Measurements from ENCODE around the gene YPEL4.

The YPEL4 gene

DNA sequence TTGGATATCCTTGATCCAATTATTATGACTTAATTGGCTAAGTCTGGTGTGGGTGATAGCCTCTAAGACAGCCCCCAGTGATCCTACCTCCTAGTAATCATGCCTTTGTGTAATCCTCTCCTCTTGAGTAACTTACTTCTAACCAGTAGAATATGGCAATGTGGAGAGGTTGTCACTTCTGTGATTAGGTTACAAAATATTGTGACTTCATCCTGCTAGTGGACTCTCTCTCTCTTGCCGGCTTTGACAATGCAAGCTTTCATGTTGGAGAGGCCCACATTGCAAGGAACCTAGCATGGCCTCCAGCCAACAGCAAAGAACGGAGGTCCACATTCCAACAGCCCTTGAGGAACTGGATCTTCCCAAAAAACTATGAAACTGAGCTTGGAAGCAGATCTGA, 19.5 kb downstream of the YPEL4 start:
- DNase-seq, result no peak

DNA sequence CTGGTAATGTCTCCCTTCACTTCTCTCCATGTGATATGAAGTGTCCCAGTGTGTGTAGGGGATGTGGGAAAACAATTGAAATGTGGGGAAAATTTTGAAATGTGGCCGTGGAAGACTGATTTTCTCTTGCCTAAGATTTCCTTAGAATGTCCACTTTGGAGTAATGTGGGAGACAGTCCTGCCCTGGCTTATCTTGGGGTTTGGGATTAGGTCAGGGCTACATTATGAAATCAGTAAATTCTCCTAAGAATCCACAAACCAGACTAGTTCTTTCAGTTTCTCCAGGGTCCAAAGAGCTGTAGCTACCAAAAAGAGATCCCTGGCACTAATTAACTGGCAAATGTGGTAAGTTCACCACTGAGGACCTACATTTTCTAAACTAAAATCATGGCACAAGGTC, 22.8 kb downstream of the YPEL4 start:
- no peak for DNase-seq

DNA sequence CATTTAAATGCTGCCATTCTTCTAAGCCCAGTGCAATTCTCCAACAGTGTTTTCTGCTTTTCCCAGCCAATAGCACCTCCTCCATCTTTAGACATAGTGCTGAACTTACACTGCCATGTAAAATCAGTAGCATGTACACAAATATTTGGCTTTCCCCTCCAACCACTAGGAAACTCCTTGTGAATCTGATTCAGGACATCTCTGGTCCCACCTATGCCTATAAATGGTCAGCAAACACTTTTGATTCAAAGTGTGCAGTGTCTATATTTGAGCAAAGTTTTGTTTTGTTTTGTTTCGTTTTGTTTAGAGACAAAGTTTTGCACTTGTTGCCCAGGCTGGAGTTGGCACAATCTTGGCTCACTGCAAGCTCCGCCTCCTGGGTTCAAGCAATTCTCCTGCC, 24.8 kb downstream of the YPEL4 start:
- DNase-seq, result no peak

DNA sequence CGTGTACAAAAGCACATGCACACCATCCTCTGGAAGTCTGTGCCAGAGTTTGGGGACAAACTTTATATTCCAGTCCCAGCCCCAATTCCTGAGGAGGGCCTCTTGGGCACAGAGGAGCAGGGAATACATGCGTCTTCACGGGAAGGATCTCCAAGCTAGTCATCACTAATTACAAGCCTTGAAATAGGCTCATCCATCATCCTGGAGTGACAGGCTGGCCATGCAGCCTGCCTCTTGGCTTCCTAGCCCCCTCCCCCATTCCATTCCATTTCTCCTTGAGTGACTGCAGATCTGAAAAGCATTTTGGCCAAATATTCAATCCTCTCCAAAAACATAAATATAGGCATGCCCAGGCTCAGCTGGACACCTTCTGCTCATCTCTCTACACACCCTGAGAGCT, 27.4 kb downstream of the YPEL4 start:
- DNase-seq, result no peak

DNA sequence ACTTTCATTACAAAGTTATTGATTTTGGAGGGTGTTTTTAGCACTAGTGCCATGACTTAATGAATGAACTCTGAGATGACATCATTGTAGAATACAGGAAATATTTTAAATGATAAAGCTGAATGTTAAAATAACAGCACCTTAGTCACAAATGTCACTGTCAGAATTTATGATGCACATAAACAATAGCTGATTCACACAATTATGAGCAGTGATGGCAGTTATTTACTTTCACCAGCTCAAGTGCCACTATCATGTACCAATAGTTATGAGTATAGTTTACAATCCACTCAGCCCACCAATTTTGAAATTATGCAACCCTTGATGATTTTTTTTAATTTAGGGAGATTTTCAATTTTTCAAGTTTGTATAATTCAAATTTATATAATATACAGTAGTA, 29.2 kb downstream of the YPEL4 start:
- DNase-seq, result no peak

DNA sequence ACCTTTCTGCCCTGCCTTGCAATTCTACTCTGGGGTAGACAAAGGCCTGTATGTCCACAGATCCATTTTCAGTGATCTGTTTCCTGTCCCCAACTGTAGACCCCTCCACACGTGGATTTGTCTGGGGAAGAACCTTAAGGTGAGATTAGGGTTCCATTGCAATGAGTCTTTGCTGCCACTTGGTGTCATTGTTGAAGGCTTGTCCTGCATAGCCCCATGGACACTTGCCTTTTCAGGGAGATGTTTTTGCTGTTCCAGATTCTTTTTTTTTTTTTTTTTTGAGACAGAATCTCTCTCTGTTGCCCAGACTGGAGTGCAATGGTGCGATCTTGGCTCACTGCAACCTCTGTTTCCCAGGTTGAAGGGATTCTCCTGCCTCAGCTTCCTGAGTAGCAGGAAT, 30.4 kb downstream of the YPEL4 start:
- DNase-seq, result no peak

DNA sequence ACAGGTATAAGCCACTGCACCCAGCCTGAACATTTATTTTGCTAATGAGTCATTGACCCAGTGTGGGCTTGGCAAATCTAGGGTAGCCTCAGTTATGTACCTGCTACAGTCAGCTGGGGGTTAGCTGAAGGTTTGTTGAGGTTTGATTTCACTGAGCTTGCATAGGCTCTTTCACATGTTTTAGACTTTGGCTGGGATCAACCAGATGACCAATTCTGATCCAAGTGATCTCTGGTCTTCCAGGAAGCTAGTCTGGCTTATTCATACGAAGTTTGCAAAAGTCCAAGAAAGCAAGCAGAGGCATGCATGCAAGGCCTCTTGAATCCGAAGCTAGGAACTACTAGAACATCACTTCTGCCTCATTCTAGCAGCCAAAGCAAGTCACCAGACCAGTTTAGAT, 31.3 kb downstream of the YPEL4 start:
- DNase-seq, result no peak

DNA sequence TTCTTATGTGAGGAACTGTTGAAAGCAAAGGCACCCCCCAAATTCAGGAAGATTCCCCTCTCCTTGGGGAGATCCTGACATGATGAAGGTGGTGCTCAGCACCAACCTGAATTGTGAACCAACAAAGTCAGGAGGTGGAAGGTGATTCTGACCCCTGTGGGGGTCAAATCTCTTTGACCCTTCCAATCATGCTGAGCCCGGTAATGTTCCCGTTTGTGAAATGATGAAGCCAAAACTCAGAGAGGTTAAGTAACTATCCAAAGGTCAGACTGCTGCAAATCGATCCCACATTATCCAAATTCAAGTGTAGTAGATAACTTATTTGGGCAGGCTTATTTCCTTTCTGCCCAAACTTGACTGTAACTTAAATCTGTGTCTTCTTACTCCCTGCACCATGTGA, 33.1 kb downstream of the YPEL4 start:
- no peak for DNase-seq

DNA sequence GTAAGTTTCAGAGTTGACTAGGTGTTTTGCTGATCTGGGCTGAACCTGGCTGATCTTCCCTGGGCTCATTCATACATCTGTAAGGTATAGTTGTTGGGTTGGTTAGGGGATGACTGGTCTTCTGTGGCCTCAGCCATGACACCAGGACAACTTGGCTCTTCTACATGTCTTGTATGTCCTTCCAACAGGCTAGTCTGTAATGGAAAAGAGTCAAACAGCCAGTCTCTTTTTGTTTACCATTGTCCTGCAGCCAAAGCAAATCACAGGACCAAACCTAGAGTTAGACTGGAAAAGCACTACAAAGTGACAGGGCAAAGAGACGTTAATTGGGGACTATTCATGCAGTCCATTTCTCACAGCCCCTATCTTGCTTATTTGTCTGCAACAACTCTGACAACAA, 34.4 kb downstream of the YPEL4 start:
- DNase-seq, result no peak

DNA sequence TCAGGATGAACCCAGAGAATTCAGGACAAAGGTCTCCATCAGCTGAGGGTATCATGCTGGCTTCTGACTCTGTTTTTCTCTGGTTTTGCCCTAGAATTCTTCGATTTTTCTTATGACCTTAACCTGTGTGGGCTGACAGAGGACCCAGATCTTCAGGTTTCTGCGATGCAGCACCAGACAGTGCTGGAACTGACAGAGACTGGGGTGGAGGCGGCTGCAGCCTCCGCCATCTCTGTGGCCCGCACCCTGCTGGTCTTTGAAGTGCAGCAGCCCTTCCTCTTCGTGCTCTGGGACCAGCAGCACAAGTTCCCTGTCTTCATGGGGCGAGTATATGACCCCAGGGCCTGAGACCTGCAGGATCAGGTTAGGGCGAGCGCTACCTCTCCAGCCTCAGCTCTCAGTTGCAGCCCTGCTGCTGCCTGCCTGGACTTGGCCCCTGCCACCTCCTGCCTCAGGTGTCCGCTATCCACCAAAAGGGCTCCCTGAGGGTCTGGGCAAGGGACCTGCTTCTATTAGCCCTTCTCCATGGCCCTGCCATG, 35.4 kb downstream of the YPEL4 start:
- no peak for DNase-seq

DNA sequence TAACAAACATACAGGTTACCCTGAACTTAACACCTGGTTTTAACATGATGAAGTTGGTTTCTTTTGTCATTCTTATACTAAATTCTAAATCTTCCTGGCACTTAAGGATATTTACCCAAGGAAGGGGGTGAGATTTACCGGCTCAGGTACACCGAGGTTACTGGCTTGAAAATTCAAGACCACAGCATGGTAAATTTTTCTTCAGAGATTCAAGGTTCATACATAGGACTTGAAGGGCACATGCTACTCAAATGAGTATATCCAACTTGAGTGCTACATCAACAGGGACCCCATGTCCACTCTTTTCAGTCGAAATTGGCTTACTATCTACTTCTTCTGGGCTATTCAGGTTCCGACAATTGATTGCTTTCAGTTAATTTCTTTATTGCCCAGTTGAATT, 39.5 kb downstream of the YPEL4 start:
- no peak for DNase-seq

DNA sequence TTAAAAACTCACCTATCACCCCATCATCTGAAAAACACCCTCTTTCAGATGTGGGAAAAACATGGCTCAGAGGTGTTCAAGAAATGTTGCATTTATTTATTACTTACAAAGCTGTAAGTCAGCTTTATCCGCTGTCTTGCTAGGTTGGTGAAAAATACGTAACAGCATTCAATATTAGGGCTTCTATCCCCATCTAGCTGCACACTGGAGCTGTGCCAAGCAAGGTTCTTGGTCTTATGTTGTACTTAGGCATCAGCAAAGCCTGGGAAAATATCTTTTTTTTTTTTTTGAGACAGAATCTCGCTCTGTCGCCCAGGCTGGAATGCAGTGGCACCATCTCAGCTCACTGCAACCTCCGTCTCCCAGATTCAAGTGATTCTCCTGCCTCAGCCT, 44.7 kb downstream of the YPEL4 start:
- no peak for DNase-seq

DNA sequence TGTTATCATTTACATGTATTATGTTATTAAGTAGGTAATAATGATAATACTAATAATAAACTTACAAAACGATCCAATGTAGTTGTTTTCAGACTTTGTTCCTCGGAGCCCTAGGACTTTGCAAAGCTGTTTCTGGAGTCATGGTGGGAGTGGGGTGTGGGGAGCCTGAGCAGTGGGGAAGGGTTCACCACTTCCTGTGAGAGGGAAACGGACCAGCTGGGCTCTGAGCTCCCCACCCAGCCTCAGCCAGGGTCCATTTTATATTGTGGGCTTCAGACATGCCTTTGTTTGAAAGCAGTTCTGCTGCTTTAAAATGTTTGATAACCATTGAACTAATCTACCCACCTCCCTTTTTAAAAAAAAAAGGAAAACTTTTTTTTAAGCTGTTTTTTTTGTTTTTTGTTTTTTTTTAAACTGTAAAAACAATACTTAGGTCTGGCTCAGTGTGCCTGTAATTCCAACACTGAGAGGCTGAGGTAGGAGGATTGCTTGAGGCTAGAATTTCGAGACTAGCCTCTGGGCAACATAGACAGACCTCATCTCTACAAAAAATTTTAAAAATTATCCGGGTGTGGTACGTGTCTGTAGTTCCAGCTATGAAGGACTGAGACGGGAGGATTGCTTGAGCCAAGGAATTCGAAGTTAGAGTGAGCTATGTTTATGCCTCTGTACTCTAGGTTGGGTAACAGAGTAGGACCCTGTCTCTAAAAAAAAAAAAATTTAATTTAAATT, 45.2 kb downstream of the YPEL4 start:
- no peak for DNase-seq

DNA sequence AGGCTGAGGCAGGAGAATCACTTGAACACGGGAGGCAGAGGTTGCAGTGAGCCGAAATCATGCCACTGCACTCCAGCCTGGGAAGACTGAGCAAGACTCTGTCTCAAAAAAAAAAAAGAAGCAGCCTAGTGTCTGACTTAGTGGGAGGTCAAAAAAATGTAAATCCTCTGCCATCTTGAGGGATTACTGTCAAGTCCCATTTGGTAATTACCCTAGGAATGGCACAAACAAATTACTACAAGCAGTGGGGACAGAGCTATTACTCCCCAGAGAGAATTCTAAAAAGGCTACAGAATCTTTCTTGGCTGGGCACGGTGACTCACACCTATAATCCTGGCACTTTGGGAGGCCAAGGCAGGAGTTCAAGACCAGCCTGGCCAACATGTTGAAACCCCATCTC, 48.4 kb downstream of the YPEL4 start:
- no peak for DNase-seq

DNA sequence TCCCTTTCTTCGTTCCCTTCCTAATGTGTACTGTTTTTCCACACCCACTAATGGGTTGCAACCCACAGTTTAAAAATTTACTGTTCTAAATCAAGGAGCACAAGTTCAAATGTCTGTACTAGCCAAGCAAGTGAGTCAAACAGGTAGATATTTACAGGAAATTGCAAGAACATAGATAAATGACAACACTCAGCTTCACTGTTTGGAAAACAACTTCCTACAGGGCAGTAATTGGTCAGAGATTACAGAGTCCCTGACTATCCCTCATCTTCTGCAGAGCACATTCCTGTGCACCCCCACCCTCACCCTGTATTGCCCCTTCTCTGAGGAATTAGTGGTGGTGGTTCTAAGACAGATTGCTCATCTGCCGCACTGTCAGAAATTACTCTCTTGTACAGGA, 50.3 kb downstream of the YPEL4 start:
- no peak for DNase-seq

DNA sequence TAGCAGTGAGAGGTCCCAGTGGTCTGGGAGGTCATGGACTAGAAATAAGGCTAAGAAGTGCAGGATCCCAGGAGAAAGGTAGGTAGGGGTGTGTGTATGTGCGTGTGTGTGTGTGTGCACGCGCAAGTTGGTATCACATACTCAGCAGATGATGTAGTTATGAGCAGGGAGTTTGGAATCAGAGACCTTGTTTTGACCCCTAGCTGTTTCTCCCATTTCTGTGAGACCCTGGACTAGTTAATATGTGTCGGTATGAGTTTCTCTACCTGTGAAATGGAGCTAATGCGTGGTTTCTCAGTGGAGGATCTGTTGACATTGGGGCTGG, 50.9 kb downstream of the YPEL4 start:
- no peak for DNase-seq

DNA sequence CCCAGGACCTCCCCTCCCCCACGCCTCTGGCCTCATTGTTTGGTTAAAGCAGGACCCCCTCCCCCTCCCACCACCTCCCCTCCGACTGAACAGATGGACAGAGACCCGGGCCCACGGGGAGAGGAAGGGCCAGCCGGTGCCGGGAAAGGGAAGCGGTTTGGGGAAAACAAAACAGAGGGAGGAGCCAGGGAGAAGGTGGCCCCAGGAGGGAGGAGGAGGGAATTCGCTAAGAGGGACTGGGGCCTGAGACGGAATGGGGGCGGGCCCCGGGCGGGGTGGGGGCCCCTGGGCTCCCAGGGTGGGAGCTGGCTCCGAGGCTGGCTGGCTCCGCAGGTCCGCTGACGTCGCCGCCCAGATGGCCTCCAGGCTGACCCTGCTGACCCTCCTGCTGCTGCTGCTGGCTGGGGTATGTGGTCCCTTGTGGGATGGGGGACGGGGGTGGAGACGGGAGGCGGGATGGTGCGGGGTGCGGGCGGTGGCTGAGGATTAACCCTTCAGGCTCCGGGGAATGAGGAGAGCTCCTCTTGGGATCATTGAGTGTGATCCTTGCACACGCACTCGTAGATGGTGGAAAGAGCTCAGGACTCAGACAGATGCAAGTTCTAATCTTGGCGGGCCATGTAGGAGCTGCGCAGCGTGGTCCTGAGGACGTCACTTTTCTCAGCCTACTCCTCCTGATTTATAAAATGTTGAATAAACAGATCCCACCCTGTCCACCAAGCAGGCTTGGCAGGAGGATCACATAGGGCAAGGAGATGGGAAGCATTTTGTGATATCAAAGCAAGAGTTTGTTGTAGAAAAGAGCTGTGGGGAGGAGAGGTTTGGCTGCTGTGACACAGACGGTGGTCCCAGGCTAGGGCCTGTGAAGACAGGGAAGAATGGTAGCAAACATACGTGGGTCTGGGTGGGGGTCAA, 51.5 kb downstream of the YPEL4 start:
- no peak for DNase-seq

DNA sequence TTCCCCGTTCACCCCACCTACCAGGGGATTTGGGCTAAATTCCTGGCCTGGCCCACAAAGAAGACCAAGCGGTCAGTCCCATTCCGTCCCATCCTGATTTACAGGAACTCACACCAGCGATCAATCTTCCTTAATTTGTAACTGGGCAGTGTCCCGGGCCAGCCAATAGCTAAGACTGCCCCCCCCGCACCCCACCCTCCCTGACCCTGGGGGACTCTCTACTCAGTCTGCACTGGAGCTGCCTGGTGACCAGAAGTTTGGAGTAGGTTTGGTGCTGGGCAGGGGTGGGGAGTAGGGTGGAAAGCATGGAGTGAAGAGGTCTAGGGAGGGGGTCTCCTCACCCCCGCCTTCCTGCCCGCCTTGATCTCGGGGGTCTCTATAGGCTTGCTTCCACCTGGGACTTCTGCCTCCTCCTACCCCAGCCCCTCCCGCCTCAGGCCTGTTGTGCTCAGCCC, 52.2 kb downstream of the YPEL4 start, which contains the start of gene SERPING1:
SERPING1 (plus strand) TSS at position 225 of the 455 bp plus-strand sequence. CDS start 586 bp downstream, outside the sequence.
- no peak for DNase-seq

DNA sequence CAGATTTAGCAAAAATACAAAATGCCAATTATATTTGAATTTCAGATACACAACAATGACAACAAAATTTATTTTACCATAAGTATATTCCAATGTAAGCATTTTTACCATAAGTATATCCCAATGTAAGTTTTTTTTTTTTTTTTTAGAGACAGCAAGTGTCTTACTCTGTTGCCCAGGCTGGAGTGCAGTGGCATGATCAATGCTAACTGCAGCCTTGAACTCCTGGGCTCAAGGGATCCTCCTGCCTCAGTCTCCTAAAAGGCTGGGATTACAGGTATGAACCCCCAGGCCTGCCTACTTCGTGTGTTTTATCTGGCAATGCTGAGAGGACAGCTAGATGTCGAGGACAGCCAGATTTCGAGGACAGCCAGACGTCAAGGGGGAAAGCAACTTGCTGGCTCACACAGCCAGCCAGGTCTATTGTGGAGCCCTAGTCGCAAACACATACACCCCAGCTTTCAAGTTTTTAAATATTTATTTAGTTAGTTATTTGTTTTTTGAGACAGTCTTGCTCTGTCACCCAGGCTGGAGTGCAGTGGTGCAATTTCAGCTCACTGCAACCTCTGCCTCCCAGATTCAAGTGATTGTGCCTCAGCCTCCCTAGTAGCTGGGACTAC, 53.3 kb downstream of the YPEL4 start:
- no peak for DNase-seq
